ENCODE measurements around the gene INIP.
"Not testable (repeated sequence)": the region's sequence is repeated elsewhere in the genome, so short reads cannot be mapped to it uniquely, and the experiment has no call there.

The INIP gene

DNA sequence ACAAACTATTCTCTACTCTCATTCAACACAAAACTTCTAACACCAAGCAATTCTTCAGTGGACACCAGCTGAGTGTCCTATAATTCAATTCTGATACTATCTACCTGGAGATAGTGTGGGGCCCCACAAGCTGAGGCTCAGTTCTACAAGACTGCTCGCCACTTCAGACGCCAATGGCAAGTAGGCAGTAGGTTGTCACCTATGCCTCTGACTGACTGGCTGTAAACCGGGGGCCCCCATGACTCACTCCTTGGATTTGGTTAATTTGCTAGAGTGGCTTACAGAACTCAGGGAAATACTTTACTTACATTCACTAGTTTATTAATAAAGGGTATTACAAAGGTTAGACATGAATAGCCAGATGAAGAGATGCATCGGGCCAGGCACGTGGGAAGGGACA, 21.5 kb downstream of the INIP start:
- H3K27ac ChIP-seq: no peak overlapping the region
- no peak for TF ChIP-seq ZFX (IDR thresholded peaks at IDR 0.05; ENCODE audit: borderline replicate concordance)
- TF ChIP-seq, protein P1, sequence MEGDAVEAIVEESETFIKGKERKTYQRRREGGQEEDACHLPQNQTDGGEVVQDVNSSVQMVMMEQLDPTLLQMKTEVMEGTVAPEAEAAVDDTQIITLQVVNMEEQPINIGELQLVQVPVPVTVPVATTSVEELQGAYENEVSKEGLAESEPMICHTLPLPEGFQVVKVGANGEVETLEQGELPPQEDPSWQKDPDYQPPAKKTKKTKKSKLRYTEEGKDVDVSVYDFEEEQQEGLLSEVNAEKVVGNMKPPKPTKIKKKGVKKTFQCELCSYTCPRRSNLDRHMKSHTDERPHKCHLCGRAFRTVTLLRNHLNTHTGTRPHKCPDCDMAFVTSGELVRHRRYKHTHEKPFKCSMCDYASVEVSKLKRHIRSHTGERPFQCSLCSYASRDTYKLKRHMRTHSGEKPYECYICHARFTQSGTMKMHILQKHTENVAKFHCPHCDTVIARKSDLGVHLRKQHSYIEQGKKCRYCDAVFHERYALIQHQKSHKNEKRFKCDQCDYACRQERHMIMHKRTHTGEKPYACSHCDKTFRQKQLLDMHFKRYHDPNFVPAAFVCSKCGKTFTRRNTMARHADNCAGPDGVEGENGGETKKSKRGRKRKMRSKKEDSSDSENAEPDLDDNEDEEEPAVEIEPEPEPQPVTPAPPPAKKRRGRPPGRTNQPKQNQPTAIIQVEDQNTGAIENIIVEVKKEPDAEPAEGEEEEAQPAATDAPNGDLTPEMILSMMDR (IDR thresholded peaks at IDR 0.05): no peak

DNA sequence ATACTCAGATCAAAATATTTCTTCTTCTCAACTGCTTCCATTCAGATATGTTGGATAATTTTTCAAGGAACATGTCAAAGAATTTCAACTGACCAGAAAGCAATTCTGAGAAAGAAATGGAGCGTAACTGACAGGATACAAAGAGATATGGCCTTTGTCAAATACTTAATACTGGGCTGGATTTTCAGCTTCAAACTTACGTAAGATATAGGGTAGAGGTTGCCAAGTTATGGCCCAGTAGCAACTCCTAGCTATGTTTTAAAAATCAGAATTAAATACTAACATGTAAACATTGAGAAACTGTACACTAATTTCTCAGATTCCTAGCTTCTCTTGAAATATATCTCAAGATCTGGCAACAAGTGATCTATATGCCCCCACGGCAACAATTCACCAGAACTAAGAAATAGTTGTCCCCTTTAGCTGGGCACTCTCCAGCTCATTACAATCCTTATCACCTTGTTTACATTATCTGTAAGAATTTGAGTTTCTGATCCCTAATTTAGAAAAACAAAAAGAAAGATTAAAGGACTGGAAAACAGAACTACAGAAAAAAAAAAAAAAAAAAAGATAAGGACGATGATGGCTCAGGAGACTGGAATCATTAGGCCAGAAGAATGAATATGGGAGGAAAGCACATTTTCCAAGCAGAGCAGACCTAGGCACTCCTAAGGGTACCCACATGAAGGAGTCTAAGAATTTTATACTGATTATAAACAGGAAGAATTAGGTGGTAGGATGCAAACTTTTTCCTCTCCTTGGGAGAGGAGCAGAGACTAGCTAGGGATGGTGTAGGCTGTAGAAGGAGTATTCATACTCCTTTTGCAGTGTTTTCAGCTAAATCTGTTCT, 23.0 kb downstream of the INIP start:
- TF ChIP-seq, protein P1 (IDR thresholded peaks at IDR 0.05): no peak
- TF ChIP-seq ZFX (IDR thresholded peaks at IDR 0.05; ENCODE audit: borderline replicate concordance): no peak
- H3K27ac ChIP-seq: no peak overlapping the region

DNA sequence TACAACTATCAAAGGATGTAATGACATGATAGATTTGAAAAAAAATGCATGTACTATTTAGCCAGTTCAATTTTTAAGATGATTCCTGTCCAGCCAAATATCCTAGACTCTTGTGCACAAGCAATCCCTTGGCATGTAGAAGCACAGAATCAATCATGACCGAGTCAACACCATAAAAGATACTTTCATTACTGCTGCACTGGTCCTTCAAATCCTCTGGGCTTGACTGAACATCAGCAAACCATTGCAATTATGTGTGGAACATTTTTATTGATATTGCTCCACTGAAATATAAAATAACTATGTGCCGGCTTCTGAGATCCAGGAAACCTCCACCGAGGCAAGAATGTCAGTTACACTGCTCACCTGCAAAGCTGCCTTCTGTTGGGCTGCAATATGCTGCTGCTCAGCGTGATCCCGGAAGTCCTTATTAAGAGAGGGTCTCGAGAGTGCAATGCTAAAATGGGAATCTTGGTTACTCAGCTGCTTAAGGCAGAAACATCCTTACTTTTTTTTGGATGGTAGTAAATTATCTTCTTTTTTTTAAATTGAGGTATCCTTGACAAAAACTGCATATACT, 28.7 kb downstream of the INIP start:
- no peak overlapping the region for H3K27ac ChIP-seq
- TF ChIP-seq, protein P1 (IDR thresholded peaks at IDR 0.05): no peak
- no peak for TF ChIP-seq ZFX (IDR thresholded peaks at IDR 0.05; ENCODE audit: borderline replicate concordance)

DNA sequence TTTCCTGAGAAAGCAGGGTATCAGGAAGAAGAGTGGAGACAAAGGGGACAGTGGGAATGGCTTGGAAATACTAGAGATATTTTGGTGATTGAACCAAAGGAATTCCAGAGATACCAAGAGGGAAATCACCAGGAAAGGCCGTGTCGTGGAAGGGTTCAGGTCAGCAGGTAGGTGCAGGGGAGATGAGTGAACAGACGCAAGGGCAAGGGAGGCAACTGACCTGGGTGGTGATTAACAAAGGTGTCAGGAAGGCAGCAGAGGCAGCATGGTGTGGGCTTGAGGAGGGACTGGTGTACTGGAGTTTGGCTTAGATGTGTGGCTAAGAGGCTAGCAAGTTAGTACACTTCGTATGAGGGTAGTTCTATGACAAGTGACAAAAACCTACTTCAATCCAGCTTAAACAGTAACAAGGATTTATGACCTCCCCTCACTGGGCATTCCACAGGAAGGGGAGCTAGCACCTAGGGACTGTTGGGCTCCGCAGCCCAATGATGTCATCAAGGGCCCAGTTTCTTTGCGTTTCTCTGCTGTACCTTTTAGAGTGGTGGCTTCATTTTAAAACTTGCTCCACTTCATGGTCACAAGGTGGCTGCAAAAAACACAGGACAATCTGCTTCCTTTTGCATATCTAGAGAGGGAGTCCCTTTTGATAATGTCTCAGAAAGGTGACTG, 37.0 kb downstream of the INIP start:
- H3K27ac ChIP-seq: no peak overlapping the region
- TF ChIP-seq, protein P1 (IDR thresholded peaks at IDR 0.05): no peak
- no peak for TF ChIP-seq ZFX (IDR thresholded peaks at IDR 0.05; ENCODE audit: borderline replicate concordance)

DNA sequence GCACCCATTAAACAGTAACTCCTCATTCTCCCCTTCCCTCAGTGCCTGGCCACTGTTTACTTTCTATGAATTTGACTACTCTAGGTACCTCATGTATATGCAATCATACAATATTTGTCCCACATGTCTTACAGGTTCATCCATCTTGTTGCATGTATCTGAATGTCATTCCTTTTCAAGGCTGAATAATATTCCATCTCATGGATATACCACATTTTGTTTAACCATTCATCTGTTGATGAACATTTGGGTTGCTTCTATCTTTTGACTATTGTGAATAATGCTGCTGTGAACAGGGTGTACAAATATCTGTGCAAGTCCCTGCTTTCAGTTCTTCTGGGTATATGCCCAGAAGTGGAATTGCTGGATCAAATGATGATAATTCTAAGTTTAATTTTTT, 40.9 kb downstream of the INIP start:
- H3K27ac ChIP-seq: no peak overlapping the region
- TF ChIP-seq, protein P1 (IDR thresholded peaks at IDR 0.05): no peak
- TF ChIP-seq ZFX (IDR thresholded peaks at IDR 0.05; ENCODE audit: borderline replicate concordance): no peak

DNA sequence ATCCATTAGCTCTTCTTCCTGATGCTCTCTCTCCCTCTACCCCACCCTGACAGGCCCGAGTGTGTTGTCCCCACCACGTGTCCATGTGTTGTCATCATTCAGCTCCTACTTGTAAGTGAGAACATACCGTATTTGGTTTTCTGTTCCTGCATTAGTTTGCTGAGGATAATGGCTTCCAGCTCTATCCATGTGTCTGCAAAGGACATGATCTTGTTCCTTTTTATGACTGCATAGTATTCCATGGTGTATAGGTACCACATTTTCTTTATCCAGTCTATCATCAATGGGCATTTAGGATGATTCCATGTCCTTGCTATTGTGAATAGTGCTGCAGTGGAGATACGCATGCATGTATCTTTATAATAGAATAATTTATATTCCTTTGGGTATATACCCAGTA, 44.7 kb downstream of the INIP start:
- H3K27ac ChIP-seq: not testable (repeated sequence)

DNA sequence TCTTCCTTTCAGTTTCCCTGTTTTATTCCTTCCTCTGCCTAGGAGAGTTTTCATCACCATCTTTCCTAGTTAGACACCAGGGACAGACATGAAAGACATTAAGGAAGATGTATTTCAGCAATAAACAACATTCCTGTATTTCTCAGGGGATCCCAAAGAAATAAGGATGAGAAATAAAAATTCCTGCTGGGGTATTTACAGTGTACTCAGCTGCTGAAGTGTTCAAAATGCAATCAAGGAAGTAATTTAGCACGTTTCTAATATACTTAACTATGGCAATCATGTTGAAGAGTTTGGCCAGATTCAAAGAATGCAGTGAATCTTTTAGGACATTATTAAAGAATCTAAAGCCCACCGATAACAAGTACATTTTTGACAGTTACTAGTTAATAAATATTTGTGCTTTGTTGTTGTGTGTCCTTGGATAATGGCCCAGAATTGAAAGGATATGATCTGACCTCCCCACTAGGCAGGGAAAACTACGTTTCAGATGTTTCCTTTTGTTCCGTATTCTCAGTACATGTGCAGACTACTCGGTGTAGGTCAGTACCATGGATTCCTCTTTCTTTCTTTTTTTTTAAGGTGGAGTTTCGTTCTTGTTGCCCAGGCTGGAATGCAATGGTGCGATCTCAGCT, 46.8 kb downstream of the INIP start:
- TF ChIP-seq ZFX (IDR thresholded peaks at IDR 0.05; ENCODE audit: borderline replicate concordance): no peak
- TF ChIP-seq, protein P1 (IDR thresholded peaks at IDR 0.05): no peak
- H3K27ac ChIP-seq: no peak overlapping the region
